Peyer's patch (tissue), 4 donors: ENCODE measurements around the gene RELCH. TPM values are rescaled to one million over a fixed set of nuclear protein-coding genes. Genes with fewer than 3 reads are reported as not detected.

ENCODE experiments used
- DNase-seq, 3 donors: peaks; one replicate each; pipeline ENCODE4 v3.0.0-alpha.2; 2017 to 2019
- H3K27ac ChIP-seq, 4 donors: fragments of 200-600 bp; sonication (generic); one replicate each; pipeline ENCODE4 v1.5.1; 2016 to 2019
- H3K27me3 ChIP-seq, 2 donors: fragments of 200-600 bp; sonication (generic); one replicate each; pipeline ENCODE4 v1.5.1; 2019
- H3K36me3 ChIP-seq, 3 donors: fragments of 200-600 bp; sonication (generic); one replicate each; pipeline ENCODE4 v1.5.1; 2016 to 2019
- H3K4me1 ChIP-seq, 4 donors: fragments of 200-600 bp; sonication (generic); one replicate each; pipeline ENCODE4 v1.5.1; 2016 to 2019
- H3K4me3 ChIP-seq, 4 donors: fragments of 200-600 bp; sonication (generic); 1 replicate in 3 of 4; 2 replicates in 1 of 4; pipeline ENCODE4 v1.5.1; 2016 to 2019; ENCODE audit warnings: mild to moderate bottlenecking in 1 of 4
- H3K9me3 ChIP-seq, 4 donors: fragments of 200-600 bp; sonication (generic); one replicate each; pipeline ENCODE4 v1.5.1; 2016 to 2019; ENCODE audit warnings: mild to moderate bottlenecking in 1 of 4
- CTCF ChIP-seq, 6 experiments: fragments of 450-650 bp in 4 of 6; fragments of 200-600 bp in 2 of 6; sonication (generic) in 1 of 6; IDR thresholded peaks; one replicate each; pipeline ENCODE4 v1.5.1; 2017 to 2019; ENCODE audit warnings: antibody characterized with exemption in 6 of 6, mild to moderate bottlenecking in 3 of 6, moderate library complexity in 1 of 6
- POLR2A ChIP-seq, 2 donors: fragments of 450-650 bp; IDR thresholded peaks; one replicate each; pipeline ENCODE4 v1.5.1; 2017; ENCODE audit warnings: antibody characterized with exemption in 2 of 2, mild to moderate bottlenecking in 2 of 2, moderate library complexity in 2 of 2
- total RNA-seq, 4 donors: library from RNA; depleted of rRNA; stranded (reverse); fragments of >200 nt; gene quantifications; one replicate each; pipeline ENCODE4 v1.1.0, GENCODE V29; 2016

RELCH gene
- total RNA-seq: 10 to 100 TPM; 51.1 to 71.6 (median 55.6) TPM

GRCh38 chr18:62186774-62187542, at the start of gene RELCH, which contains the start of gene PIGN:
Gene RELCH (plus strand): TSS chr18:62187255. CDS start chr18:62187506, 251 bp downstream.
Gene PIGN (minus strand): TSS chr18:62187056. CDS start chr18:62161353, 25,703 bp downstream.
- H3K9me3 ChIP-seq: no peaks in the 10 kb centered on the region
- DNase-seq: peak; percentile 95 to 99 (median 98)
- peak within 1 kb of the TSS; percentile 73 to 97 (median 84) for H3K4me3 ChIP-seq
- H3K27ac ChIP-seq: peak within 1 kb of the TSS; percentile 76 to 88 (median 82)
- no peaks in the 10 kb centered on the region for H3K36me3 ChIP-seq
- no peaks in the 10 kb centered on the region for H3K27me3 ChIP-seq
- TF ChIP-seq CTCF (IDR thresholded peaks at IDR 0.05) (peak in 1 of 6 experiments; percentile 8), POLR2A (IDR thresholded peaks at IDR 0.05) (peak; percentile 85 to 96)
- peaks cover 0 to 23% (median 2%) of the 10 kb centered on the region in 4 donors for H3K4me1 ChIP-seq

GRCh38 chr18:62138461-62139235, 48.4 kb upstream of the RELCH start:
- no peak for DNase-seq
- H3K36me3 ChIP-seq: peaks cover 0 to 23% (median 0%) of the 10 kb centered on the region in 3 donors
- H3K27ac ChIP-seq: no peak overlapping the region
- no peak for TF ChIP-seq CTCF (IDR thresholded peaks at IDR 0.05)
- TF ChIP-seq POLR2A (IDR thresholded peaks at IDR 0.05): no peak
- H3K4me3 ChIP-seq: no peak overlapping the region
- H3K27me3 ChIP-seq: no peaks in the 10 kb centered on the region
- no peaks in the 10 kb centered on the region for H3K9me3 ChIP-seq
- no peaks in the 10 kb centered on the region for H3K4me1 ChIP-seq

GRCh38 chr18:62140259-62140658, 46.8 kb upstream of the RELCH start:
- H3K36me3 ChIP-seq: peaks cover 0 to 34% (median 0%) of the 10 kb centered on the region in 3 donors
- no peak overlapping the region for H3K4me3 ChIP-seq
- no peak for DNase-seq
- H3K9me3 ChIP-seq: no peaks in the 10 kb centered on the region
- H3K27ac ChIP-seq: no peak overlapping the region
- TF ChIP-seq CTCF (IDR thresholded peaks at IDR 0.05): no peak
- no peak for TF ChIP-seq POLR2A (IDR thresholded peaks at IDR 0.05)
- H3K4me1 ChIP-seq: no peaks in the 10 kb centered on the region
- H3K27me3 ChIP-seq: no peaks in the 10 kb centered on the region

GRCh38 chr18:62144338-62144737, 42.7 kb upstream of the RELCH start:
- DNase-seq: no peak
- H3K4me3 ChIP-seq: no peak overlapping the region
- peaks cover 0 to 26% (median 0%) of the 10 kb centered on the region in 3 donors for H3K36me3 ChIP-seq
- TF ChIP-seq CTCF (IDR thresholded peaks at IDR 0.05): no peak
- no peak for TF ChIP-seq POLR2A (IDR thresholded peaks at IDR 0.05)
- H3K9me3 ChIP-seq: no peaks in the 10 kb centered on the region
- H3K27ac ChIP-seq: no peak overlapping the region
- H3K4me1 ChIP-seq: no peaks in the 10 kb centered on the region
- H3K27me3 ChIP-seq: no peaks in the 10 kb centered on the region

- no peaks in the 10 kb centered on the region for H3K27me3 ChIP-seq
- TF ChIP-seq CTCF (IDR thresholded peaks at IDR 0.05) (no peak), POLR2A (IDR thresholded peaks at IDR 0.05) (no peak)
- H3K4me3 ChIP-seq: no peak overlapping the region
- H3K27ac ChIP-seq: no peak overlapping the region
- H3K4me1 ChIP-seq: peaks cover 0 to 4% (median 0%) of the 10 kb centered on the region in 4 donors
- peak in 1 of 3 donors; percentile 50 for DNase-seq
- H3K9me3 ChIP-seq: no peaks in the 10 kb centered on the region
- peaks cover 0 to 11% (median 0%) of the 10 kb centered on the region in 3 donors for H3K36me3 ChIP-seq
Observed at GRCh38 chr18:62151068-62151771, 35.8 kb upstream of the RELCH start.
